Chondrocyte (in vitro differentiated cells): Measurements from ENCODE around the gene UBR4. TPM values are rescaled to one million over a fixed set of nuclear protein-coding genes. Genes with fewer than 3 reads are reported as not detected.

ENCODE experiments used
- DNase-seq: peaks from one replicate; pipeline ENCODE4 v3.0.0; 2021; ENCODE audit warnings: mixed read lengths, low spot score
- H3K27ac Mint-ChIP-seq: one replicate; pipeline ENCODE4 v1.8.0; 2021; ENCODE audit warnings: mild to moderate bottlenecking, moderate library complexity, mixed read lengths; ENCODE audit not compliant: unreplicated experiment
- H3K27me3 Mint-ChIP-seq: 2 replicates; pipeline ENCODE4 v1.8.0; 2021; ENCODE audit warnings: low read depth, mixed read lengths
- H3K36me3 Mint-ChIP-seq: 2 replicates; pipeline ENCODE4 v1.8.0; 2021; ENCODE audit warnings: low read depth, mixed read lengths
- H3K4me1 Mint-ChIP-seq: 2 replicates; pipeline ENCODE4 v1.8.0; 2021; ENCODE audit warnings: low read depth, mild to moderate bottlenecking, mixed read lengths
- H3K4me3 Mint-ChIP-seq: one replicate; pipeline ENCODE4 v1.8.0; 2021; ENCODE audit warnings: mild to moderate bottlenecking, moderate library complexity, mixed read lengths; ENCODE audit not compliant: unreplicated experiment
- H3K9me3 Mint-ChIP-seq: 2 replicates; pipeline ENCODE4 v1.8.0; 2021; ENCODE audit warnings: low read depth, mixed read lengths
- CTCF ChIP-seq: fragments of 200-600 bp; sonication (generic); IDR thresholded peaks from 2 replicates; pipeline ENCODE4 v1.5.0; 2021; ENCODE audit warnings: antibody characterized with exemption, mild to moderate bottlenecking, moderate library complexity
- total RNA-seq: library from RNA; stranded (reverse); gene quantifications from 3 replicates; pipeline ENCODE4 v1.2.1, GENCODE V29; 2021

The UBR4 gene
- total RNA-seq, 1 donor from 2014 or later = 144 TPM

- DNase-seq = no peak
- no peak for TF ChIP-seq CTCF
Measured at GRCh38 chr1:19133360-19133759, 76.7 kb downstream of the UBR4 start.

GRCh38 chr1:19130468-19130867 lies 79.6 kb downstream of the UBR4 start:
- no peaks in the 10 kb centered on the region for H3K4me1 Mint-ChIP-seq
- no peak overlapping the region for H3K27ac Mint-ChIP-seq
- peaks cover 55% of the 10 kb centered on the region for H3K36me3 Mint-ChIP-seq
- H3K27me3 Mint-ChIP-seq = no peaks in the 10 kb centered on the region
- H3K9me3 Mint-ChIP-seq = peaks cover 2% of the 10 kb centered on the region
- TF ChIP-seq CTCF = no peak
- no peak for DNase-seq
- H3K4me3 Mint-ChIP-seq = no peak overlapping the region

More at GRCh38 chr1:19133360-19133759, 76.7 kb downstream of the UBR4 start:
- H3K27ac Mint-ChIP-seq = no peak overlapping the region
- peaks cover 59% of the 10 kb centered on the region for H3K36me3 Mint-ChIP-seq
- H3K27me3 Mint-ChIP-seq = no peaks in the 10 kb centered on the region
- peaks cover 2% of the 10 kb centered on the region for H3K9me3 Mint-ChIP-seq
- H3K4me3 Mint-ChIP-seq = no peak overlapping the region
- no peaks in the 10 kb centered on the region for H3K4me1 Mint-ChIP-seq

- H3K27me3 Mint-ChIP-seq = no peaks in the 10 kb centered on the region
- H3K4me1 Mint-ChIP-seq = no peaks in the 10 kb centered on the region
- H3K4me3 Mint-ChIP-seq = no peak overlapping the region
- H3K36me3 Mint-ChIP-seq = peaks cover 58% of the 10 kb centered on the region
- peaks cover 2% of the 10 kb centered on the region for H3K9me3 Mint-ChIP-seq
- no peak for DNase-seq
- no peak overlapping the region for H3K27ac Mint-ChIP-seq
- no peak for TF ChIP-seq CTCF
Measured at GRCh38 chr1:19128968-19129514, 81.0 kb downstream of the UBR4 start.

GRCh38 chr1:19124273-19124672 lies 85.8 kb downstream of the UBR4 start:
- Mint-ChIP-seq H3K4me1 (no peaks in the 10 kb centered on the region), H3K36me3 (peaks cover 69% of the 10 kb centered on the region), H3K27ac (no peak overlapping the region), H3K27me3 (no peaks in the 10 kb centered on the region), H3K4me3 (no peak overlapping the region), H3K9me3 (no peaks in the 10 kb centered on the region)
- no peak for DNase-seq
- TF ChIP-seq CTCF = no peak

GRCh38 chr1:19123837-19124236 lies 86.2 kb downstream of the UBR4 start:
- Mint-ChIP-seq H3K27me3 (no peaks in the 10 kb centered on the region), H3K27ac (no peak overlapping the region), H3K9me3 (no peaks in the 10 kb centered on the region), H3K36me3 (peaks cover 72% of the 10 kb centered on the region), H3K4me1 (no peaks in the 10 kb centered on the region), H3K4me3 (no peak overlapping the region)
- no peak for DNase-seq
- no peak for TF ChIP-seq CTCF
